ENCODE results near the gene TSPAN11.

The TSPAN11 gene

GRCh38 chr12:30959778-30960177 lies 33.2 kb downstream of the TSPAN11 start:
- no peak for DNase-seq (ENCODE audit: low read depth in 2 of 2)

GRCh38 chr12:30961030-30961429 lies 34.5 kb downstream of the TSPAN11 start:
- no peak for DNase-seq (ENCODE audit: low read depth in 2 of 2)

- DNase-seq (ENCODE audit: low read depth in 2 of 2), result no peak
These were observed 35.5 kb downstream of the TSPAN11 start for GRCh38 chr12:30962047-30962446.

GRCh38 chr12:30963709-30964564 lies 37.4 kb downstream of the TSPAN11 start:
- no peak for DNase-seq (ENCODE audit: low read depth in 2 of 2)

GRCh38 chr12:30964896-30965612 lies 38.5 kb downstream of the TSPAN11 start:
- DNase-seq (ENCODE audit: low read depth in 2 of 2), result no peak

- no peak for DNase-seq (ENCODE audit: low read depth in 2 of 2)
These were observed 39.1 kb downstream of the TSPAN11 start for GRCh38 chr12:30965613-30965985.

GRCh38 chr12:30967026-30967425 lies 40.5 kb downstream of the TSPAN11 start:
- DNase-seq (ENCODE audit: low read depth in 2 of 2), result no peak

- DNase-seq (ENCODE audit: low read depth in 2 of 2), result no peak
These were observed 41.7 kb downstream of the TSPAN11 start for GRCh38 chr12:30968211-30968610.

GRCh38 chr12:30969006-30969405 lies 42.5 kb downstream of the TSPAN11 start:
- DNase-seq (ENCODE audit: low read depth in 2 of 2), result no peak

- no peak for DNase-seq (ENCODE audit: low read depth in 2 of 2)
These were observed 43.3 kb downstream of the TSPAN11 start for GRCh38 chr12:30969606-30970395.

- no peak for DNase-seq (ENCODE audit: low read depth in 2 of 2)
These were observed 44.1 kb downstream of the TSPAN11 start for GRCh38 chr12:30970559-30971197.

GRCh38 chr12:30972035-30972434 lies 45.5 kb downstream of the TSPAN11 start:
- DNase-seq (ENCODE audit: low read depth in 2 of 2), result no peak

- DNase-seq (ENCODE audit: low read depth in 2 of 2), result no peak
These were observed 46.6 kb downstream of the TSPAN11 start for GRCh38 chr12:30973175-30973574.

- DNase-seq (ENCODE audit: low read depth in 2 of 2), result no peak
These were observed 47.3 kb downstream of the TSPAN11 start for GRCh38 chr12:30973830-30974229.

- DNase-seq (ENCODE audit: low read depth in 2 of 2), result no peak
These were observed 48.4 kb downstream of the TSPAN11 start for GRCh38 chr12:30974746-30975500.

- no peak for DNase-seq (ENCODE audit: low read depth in 2 of 2)
These were observed 49.0 kb downstream of the TSPAN11 start for GRCh38 chr12:30975581-30975980.

- no peak for DNase-seq (ENCODE audit: low read depth in 2 of 2)
These were observed 49.7 kb downstream of the TSPAN11 start for GRCh38 chr12:30976206-30976605.

- no peak for DNase-seq (ENCODE audit: low read depth in 2 of 2)
These were observed 50.6 kb downstream of the TSPAN11 start for GRCh38 chr12:30977124-30977523.

GRCh38 chr12:30977537-30978349 lies 51.2 kb downstream of the TSPAN11 start:
- no peak for DNase-seq (ENCODE audit: low read depth in 2 of 2)

GRCh38 chr12:30978639-30979038 lies 52.1 kb downstream of the TSPAN11 start:
- DNase-seq (ENCODE audit: low read depth in 2 of 2), result no peak

Measured in activated CD4-positive, alpha-beta T cell treated with anti-CD3 and anti-CD28 coated beads for 24 hours (primary cell).